Measurements from ENCODE around the gene VTI1A. TPM values are rescaled to one million over a fixed set of nuclear protein-coding genes. Genes with fewer than 3 reads are reported as not detected.

Gene VTI1A
- total and polyA plus RNA-seq, 8 donors = 7.3 to 20.2 (median 11.6) TPM

DNA sequence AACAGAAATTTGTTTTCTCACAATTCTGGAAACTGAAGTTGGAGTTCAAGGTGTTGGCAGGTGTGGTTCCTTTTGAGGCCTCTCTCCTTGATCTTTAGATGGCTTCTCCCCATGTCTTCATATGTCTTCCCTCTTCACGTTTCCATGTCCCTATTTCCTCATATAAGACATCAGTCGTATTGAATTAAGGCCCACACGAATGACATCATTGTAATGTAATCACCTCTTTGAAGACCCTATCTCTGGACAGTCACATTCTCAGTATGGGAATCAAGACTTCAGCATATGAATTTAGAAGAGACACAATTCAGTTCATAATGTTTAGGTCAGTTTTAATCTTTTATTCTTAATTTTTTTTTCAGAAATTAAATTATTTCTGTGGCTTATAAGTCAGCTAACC lies 19.8 kb downstream of the VTI1A start:
- 76 to 90% methylated on average over 3 of the region's 3 CpGs for WGBS, 2 donors
- ATAC-seq = no peak
- Histone ChIP-seq H3K36me3 (peaks cover 0 to 19% (median 4%) of the 10 kb centered on the region in 3 donors), H3K4me1 (no peaks in the 10 kb centered on the region), H3K4me3 (no peak overlapping the region), H3K27me3 (no peaks in the 10 kb centered on the region), H3K9me3 (no peaks in the 10 kb centered on the region), H3K27ac (no peak overlapping the region)
- no peak for FAIRE-seq
- intact Hi-C loops (cut with DNase I) = no loop called here
- no peak for DNase-seq
- TF ChIP-seq CTCF (IDR thresholded peaks at IDR 0.05) = no peak

- intact Hi-C loops (cut with DNase I) = no loop called here
- WGBS, 2 donors = 88 to 90% methylated on average over 1 of the region's 1 CpG
- peaks cover 0 to 19% (median 4%) of the 10 kb centered on the region in 3 donors for H3K36me3 ChIP-seq
- no peak overlapping the region for H3K27ac ChIP-seq
- no peak overlapping the region for H3K4me3 ChIP-seq
- no peaks in the 10 kb centered on the region for H3K4me1 ChIP-seq
- H3K9me3 ChIP-seq = no peaks in the 10 kb centered on the region
- no peak for DNase-seq
- FAIRE-seq = no peak
- H3K27me3 ChIP-seq = no peaks in the 10 kb centered on the region
- no peak for ATAC-seq
- no peak for TF ChIP-seq CTCF (IDR thresholded peaks at IDR 0.05)
Observed at GRCh38 chr10:112467541-112468075, 20.6 kb downstream of the VTI1A start.

DNA sequence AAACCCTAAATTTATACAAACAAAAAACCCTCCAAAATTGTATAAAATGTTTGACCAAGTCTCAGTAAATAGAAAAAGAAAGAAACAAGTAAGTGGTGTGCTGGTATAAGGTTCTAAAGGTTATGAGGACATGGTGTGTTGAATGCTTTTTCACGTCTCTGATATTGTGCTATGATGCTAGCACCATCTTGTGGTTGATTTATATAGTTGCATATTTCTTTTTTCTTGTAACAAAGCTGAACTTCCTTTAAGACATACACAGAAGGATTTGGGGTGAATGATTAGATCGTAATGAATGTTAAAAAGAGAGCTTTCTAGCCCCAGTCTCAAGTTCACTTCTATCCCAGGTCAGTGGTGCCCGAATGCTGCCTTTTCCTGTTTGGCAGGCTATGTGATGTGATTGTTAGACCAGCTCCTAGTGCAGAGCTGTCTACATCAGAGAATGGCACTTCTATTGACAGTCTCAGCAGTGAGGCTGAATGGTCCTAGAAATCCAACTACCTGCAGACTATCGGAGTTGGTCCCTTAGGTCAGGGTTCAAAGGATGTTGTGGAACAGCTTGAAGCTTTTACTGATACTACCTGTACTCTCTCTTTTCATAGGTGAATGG lies 25.0 kb downstream of the VTI1A start:
- ATAC-seq (peak; percentile 66 to 90 (median 86)), FAIRE-seq (peak; percentile 97)

DNA sequence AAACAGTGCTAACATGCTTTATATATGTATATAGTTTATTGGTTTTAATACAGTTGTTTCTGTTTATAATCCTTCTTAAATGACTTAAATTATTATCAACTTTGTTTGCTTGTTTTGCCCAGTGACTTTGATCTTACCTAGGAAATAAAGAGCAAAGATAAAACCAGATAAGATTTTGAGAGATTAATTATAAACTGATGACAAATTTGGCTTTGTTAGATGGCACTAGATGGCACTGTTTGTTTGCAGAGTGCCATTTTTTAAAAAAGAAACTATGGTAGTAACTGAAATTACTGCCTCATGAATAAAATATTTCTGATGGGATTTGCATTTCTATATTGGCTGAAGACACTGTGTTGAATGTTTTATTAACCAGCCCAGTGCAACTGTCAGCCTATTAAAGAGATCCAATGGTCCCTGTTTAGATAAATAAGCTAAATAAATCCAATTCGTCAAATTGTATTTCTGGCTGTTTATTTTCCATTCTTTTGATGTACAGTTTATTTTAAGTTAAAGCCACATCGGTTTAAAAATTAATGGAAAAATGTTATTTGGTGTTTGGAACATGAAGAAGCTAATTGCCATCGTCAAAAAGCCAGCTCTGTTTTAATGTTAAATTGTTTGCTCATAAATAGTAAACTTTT lies 28.7 kb downstream of the VTI1A start:
- no peak for DNase-seq
- intact Hi-C loops (cut with DNase I) = no loop called here
- Histone ChIP-seq H3K4me1 (no peaks in the 10 kb centered on the region), H3K4me3 (no peak overlapping the region), H3K9me3 (no peaks in the 10 kb centered on the region), H3K27me3 (no peaks in the 10 kb centered on the region), H3K27ac (no peak overlapping the region), H3K36me3 (no peaks in the 10 kb centered on the region)
- ATAC-seq = peak in 2 of 4 donors; percentile 36 to 46
- WGBS, 2 donors = 58 to 70% methylated on average over 3 of the region's 3 CpGs
- peak; percentile 74 for FAIRE-seq
- peak in 1 of 4 donors; percentile 10 for TF ChIP-seq CTCF (IDR thresholded peaks at IDR 0.05)

More for the DNA sequence above, 25.0 kb downstream of the VTI1A start:
- Histone ChIP-seq H3K4me3 (no peak overlapping the region), H3K36me3 (no peaks in the 10 kb centered on the region), H3K27me3 (no peaks in the 10 kb centered on the region), H3K27ac (no peak overlapping the region), H3K9me3 (no peaks in the 10 kb centered on the region), H3K4me1 (no peaks in the 10 kb centered on the region)
- WGBS, 2 donors = 10 to 14% methylated on average over 4 of the region's 4 CpGs
- intact Hi-C loops (cut with DNase I) = no loop called here
- DNase-seq = no peak
- TF ChIP-seq CTCF (IDR thresholded peaks at IDR 0.05) = peak; percentile 35 to 61 (median 46)

DNA sequence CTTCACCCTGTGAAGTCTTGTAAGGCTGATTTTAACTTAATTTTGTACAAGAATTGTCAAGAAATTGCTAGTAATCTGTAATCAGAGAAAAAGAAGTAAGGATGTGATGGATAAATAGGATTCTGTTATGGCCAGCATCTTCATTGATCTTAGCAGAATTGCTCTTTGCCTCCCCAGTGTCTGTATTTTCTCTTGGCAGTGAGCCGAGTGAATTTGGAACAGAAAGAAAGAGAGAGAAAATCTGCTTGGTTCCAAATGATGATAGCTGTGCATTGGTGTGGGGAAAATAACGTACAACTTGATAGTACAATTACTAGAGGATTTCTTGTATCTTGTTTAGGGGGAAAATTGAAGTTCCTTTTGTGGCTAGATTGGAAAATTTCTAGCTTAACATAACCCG lies 34.6 kb downstream of the VTI1A start:
- FAIRE-seq (no peak), ATAC-seq (no peak), DNase-seq (no peak)
- Histone ChIP-seq H3K27ac (no peak overlapping the region), H3K9me3 (no peaks in the 10 kb centered on the region), H3K27me3 (no peaks in the 10 kb centered on the region), H3K4me1 (no peaks in the 10 kb centered on the region), H3K36me3 (no peaks in the 10 kb centered on the region), H3K4me3 (no peak overlapping the region)
- intact Hi-C loops (cut with DNase I) = no loop called here
- no peak for TF ChIP-seq CTCF (IDR thresholded peaks at IDR 0.05)
- 82 to 85% methylated on average over 3 of the region's 3 CpGs for WGBS, 2 donors

Measured in pancreas (tissue), 10 donors.